Non-pigmented ciliary epithelial cell (primary cell): ENCODE measurements around the gene FOLR2.
A peak's percentile ranks its signal among the peaks of the same experiment; 100 is the strongest.

ENCODE experiments used
- DNase-seq: peaks from one replicate; pipeline ENCODE4 v3.0.0-alpha.2; 2010; ENCODE audit warnings: low read depth

FOLR2 gene

GRCh38 chr11:72229925-72230763 is 13.6 kb downstream of the FOLR2 start:
- no peak for DNase-seq

DNA sequence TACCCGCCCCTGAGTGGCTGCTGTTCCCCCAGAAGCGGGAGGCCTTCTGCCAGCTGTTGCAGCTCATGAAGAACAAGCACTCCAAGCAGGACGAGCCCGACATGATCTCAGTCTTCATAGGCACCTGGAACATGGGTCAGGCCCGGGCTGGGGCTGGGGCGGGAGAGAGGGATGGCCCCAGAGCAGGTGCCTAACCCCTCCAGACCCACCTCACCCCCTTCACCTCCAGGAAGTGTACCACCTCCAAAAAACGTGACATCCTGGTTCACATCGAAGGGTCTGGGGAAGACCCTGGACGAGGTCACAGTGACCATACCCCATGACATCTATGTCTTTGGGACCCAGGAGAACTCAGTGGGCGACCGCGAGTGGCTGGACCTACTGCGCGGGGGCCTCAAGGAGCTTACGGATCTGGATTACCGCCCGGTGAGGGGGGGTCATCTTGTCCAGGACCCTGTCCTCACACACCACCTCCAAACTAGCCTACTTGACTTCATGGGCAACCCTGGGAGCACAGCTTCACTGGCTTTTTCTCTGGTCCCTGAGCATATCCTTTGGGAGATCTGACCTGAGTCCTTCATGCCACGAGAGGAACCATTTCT is 14.3 kb downstream of the FOLR2 start:
- DNase-seq: no peak

DNA sequence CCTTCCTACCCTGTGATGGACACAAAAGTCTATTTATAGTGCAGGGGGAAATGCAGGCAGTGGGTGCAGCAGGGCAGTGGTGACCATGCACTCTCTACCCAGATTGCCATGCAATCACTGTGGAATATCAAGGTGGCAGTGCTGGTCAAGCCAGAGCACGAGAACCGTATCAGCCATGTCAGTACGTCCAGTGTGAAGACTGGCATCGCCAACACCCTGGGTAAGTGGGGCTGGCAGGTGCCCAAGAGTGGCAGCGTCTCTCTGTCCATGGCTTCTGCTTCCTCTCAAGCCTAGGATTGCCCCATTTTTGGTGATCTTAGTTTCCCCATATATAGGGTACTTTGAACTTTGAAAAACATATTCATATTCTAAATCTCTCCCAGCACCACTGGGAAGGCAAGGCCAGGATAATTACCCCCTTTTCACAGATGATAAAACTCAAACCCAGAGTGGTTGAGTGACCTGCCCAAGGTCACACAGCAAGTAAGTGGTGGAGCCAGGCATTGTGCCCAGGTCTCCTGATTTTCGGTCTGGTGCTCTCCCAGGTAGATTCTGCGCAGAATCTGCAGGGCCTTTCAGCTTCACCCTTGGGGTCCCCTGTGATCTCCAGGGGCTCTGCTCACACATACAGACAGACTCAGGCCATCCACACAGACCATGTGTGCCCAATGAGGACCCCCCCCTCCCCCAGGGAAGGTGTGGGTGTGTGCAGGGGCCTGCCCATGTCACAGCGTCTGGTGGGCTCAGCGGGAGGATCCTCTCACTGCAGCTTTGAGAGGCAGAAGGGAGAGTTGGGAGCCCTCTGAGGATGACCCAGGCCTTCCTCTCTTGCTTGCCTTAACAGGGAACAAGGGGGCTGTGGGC is 15.0 kb downstream of the FOLR2 start:
- DNase-seq: no peak

GRCh38 chr11:72232260-72233055 is 15.9 kb downstream of the FOLR2 start:
- no peak for DNase-seq

DNA sequence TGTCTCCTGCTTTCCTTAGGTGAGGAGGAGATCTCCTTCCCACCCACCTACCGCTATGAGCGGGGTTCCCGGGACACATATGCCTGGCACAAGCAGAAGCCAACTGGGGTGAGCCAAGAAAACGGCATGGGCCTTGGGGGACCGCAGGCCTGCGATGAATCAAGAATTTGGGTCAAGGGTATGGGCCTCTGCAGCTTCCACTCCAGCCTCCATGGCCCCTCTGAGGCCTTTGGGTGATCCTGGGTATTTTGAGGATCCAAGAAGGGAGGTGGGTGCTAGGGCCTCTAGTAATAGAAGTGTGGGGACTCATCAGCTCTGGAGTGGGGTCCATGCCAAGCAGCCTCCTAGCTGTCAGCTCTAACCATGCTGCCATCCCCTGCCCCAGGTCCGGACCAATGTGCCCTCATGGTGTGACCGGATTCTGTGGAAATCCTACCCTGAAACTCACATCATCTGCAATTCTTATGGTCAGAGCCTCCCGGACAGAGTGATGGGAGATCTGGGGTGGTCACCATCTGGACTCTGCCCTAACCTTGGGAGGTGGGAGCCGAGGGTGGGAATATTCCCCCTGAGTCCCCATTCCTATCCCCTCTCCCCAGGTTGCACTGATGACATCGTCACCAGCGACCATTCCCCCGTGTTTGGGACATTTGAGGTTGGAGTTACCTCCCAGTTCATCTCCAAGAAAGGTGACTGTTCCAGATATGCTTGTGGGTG is 16.6 kb downstream of the FOLR2 start:
- DNase-seq: no peak

- DNase-seq: no peak
These were observed 17.3 kb downstream of the FOLR2 start for GRCh38 chr11:72233773-72234513.

- DNase-seq: no peak
These were observed 17.9 kb downstream of the FOLR2 start for GRCh38 chr11:72234514-72234830.

- no peak for DNase-seq
These were observed 18.3 kb downstream of the FOLR2 start for GRCh38 chr11:72234920-72235319.

GRCh38 chr11:72235351-72236057 is 18.9 kb downstream of the FOLR2 start:
- DNase-seq: no peak

DNA sequence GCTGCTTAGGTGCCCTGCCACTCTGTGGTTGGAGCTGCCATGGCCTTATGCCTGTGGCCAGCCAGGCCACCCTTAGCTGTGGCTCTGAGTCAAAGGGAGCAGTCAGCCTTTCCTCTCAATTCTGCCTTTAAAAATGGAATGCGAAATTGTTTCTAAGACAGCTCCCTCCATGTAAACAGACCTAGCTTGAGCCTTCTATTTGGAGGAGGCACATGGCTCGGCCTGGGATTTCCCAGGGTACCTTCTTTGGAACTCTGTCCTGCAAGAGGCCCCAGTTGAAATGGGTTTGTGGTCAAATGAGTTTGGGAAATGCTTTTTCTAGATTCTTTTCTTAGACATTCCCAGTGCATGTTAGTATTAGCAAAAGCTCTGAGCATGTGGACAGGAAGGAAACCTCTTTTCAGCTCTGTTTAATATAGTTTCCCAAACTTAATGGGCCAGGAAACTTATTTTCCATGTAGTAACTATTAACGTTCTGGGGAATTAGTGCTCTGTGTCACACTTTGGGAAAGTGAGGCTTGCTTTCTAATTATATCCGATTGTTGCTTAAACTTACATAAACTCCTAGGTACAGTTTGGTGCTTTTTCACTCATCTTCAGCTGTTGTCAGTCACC is 19.6 kb downstream of the FOLR2 start:
- no peak for DNase-seq

GRCh38 chr11:72236774-72237111 is 20.1 kb downstream of the FOLR2 start:
- no peak for DNase-seq

GRCh38 chr11:72237112-72237931 is 20.7 kb downstream of the FOLR2 start:
- no peak for DNase-seq

DNA sequence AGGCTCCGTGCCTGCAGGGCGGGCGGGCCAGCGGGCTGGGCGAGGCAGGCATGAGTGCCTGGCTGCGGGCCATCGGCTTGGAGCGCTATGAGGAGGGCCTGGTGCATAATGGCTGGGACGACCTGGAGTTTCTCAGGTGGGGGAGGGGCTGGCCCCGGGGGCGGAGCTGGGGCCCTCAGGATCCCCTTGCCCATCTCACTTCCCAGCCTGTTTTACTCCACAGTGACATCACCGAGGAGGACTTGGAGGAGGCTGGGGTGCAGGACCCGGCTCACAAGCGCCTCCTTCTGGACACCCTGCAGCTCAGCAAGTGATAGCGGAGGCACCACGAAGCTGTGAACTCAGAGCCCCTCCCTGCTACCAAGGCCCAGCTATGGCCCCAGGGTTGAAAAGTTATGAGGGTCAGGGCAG is 21.5 kb downstream of the FOLR2 start:
- peak; percentile 32 for DNase-seq

DNA sequence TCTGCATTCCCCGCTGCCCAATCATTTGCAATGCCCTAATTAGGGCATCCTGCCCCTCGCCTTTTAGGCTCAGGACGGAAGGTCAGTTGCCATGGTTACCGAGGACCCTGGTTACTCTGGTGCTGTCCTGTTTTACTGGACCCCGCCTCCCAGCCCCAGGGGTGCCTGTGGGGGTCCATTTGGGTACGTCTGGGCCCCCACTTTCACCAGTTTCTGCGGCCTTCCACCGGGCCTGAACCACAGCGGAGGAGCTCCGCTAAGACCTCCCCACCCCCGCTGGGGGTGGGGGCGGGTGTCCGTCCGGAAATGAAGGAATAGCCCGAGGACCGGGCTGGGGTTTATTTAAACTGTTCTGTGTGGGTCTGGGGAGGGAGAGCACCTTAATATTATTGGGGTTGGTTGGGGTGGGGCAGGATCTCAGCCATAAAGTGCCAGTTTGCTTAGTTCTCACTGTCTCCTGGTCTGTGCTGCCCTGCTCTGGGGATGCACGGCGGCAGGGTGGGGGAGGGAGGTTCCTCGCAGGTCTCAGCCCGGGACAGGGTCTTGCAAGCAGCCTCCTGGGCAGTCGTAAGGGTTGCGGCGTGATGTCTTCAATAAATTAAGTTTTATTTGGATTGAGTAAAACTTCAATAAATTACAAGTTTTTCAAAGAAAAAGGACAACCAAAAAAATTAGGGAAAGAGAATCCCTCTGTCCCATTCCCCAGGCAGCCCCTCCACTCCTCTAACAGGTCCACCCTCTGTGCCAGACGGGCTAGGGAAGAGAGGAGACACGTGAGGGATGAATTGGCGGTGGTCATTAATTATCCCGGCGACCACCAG is 22.1 kb downstream of the FOLR2 start:
- DNase-seq: no peak

DNA sequence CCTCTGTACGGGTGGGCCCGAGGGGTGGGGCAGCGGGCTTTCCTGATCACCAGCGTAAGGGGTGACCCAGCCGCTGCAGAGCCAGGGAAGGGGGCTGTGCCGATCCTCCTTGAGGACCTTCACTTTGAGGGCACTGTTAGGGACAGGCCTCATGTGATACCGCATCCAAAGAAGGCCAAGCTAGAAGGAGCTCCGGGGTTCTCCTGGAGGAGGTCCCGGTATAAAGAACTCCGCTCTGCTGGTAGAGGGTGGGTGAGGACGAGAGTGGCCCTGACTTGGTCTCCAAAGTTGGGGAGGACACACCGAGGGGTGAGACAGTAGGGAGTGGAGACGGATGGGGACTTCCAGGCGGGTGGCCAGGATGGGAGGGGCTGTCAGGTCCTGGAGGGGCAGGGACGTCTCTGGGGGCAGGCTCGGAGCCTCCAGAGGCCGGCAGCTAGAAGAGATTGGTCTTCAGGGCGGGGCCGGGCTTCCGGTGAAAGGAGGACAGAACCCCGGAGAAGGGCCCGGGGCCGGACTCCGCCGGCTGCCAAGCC is 22.8 kb downstream of the FOLR2 start:
- no peak for DNase-seq

- no peak for DNase-seq
These were observed 23.4 kb downstream of the FOLR2 start for GRCh38 chr11:72239849-72240460.
